ENCODE measurements around the gene VIPR1.

- TF ChIP-seq RAD21 (IDR thresholded peaks at IDR 0.05; ENCODE audit: low read length): no peak
- TF ChIP-seq EP300 (IDR thresholded peaks at IDR 0.05; ENCODE audit: borderline replicate concordance in 1 of 2, low read depth in 1 of 2, low read length in 1 of 2): no peak
- no peak for TF ChIP-seq FOXJ3 (CRISPR knock-in tag; IDR thresholded peaks at IDR 0.05)
- no peak for TF ChIP-seq SMC3 (IDR thresholded peaks at IDR 0.05; ENCODE audit: low read depth, low read length)
- TF ChIP-seq TAF1 (IDR thresholded peaks at IDR 0.05; ENCODE audit: borderline replicate concordance, low read depth, low read length): no peak
- TF ChIP-seq, protein P1, sequence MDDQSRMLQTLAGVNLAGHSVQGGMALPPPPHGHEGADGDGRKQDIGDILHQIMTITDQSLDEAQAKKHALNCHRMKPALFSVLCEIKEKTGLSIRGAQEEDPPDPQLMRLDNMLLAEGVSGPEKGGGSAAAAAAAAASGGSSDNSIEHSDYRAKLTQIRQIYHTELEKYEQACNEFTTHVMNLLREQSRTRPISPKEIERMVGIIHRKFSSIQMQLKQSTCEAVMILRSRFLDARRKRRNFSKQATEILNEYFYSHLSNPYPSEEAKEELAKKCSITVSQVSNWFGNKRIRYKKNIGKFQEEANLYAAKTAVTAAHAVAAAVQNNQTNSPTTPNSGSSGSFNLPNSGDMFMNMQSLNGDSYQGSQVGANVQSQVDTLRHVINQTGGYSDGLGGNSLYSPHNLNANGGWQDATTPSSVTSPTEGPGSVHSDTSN (IDR thresholded peaks at IDR 0.05): no peak
- no peak for TF ChIP-seq YY1 (IDR thresholded peaks at IDR 0.05; ENCODE audit: low read depth)
- TF ChIP-seq, protein P2, sequence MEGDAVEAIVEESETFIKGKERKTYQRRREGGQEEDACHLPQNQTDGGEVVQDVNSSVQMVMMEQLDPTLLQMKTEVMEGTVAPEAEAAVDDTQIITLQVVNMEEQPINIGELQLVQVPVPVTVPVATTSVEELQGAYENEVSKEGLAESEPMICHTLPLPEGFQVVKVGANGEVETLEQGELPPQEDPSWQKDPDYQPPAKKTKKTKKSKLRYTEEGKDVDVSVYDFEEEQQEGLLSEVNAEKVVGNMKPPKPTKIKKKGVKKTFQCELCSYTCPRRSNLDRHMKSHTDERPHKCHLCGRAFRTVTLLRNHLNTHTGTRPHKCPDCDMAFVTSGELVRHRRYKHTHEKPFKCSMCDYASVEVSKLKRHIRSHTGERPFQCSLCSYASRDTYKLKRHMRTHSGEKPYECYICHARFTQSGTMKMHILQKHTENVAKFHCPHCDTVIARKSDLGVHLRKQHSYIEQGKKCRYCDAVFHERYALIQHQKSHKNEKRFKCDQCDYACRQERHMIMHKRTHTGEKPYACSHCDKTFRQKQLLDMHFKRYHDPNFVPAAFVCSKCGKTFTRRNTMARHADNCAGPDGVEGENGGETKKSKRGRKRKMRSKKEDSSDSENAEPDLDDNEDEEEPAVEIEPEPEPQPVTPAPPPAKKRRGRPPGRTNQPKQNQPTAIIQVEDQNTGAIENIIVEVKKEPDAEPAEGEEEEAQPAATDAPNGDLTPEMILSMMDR (IDR thresholded peaks at IDR 0.05): no peak
- no peak for TF ChIP-seq POLR2AphosphoS5 (IDR thresholded peaks at IDR 0.05; ENCODE audit: low read depth, low read length)
- TF ChIP-seq GABPA (IDR thresholded peaks at IDR 0.05; ENCODE audit: low read depth): no peak
- TF ChIP-seq FOXM1 (IDR thresholded peaks at IDR 0.05; ENCODE audit: low read depth): no peak
- no peak for TF ChIP-seq REST (IDR thresholded peaks at IDR 0.05; ENCODE audit: low read depth, low read length)
- no peak for TF ChIP-seq ZBTB33 (IDR thresholded peaks at IDR 0.05; ENCODE audit: borderline replicate concordance, low read depth)
Observed at GRCh38 chr3:42468111-42468510, 34.3 kb upstream of the VIPR1 start.

All from SK-N-SH (cell line).